Astrocyte of the spinal cord (primary cell): Measurements from ENCODE around the gene C10orf53.

ENCODE experiments used
- DNase-seq: peaks from one replicate; pipeline ENCODE4 v3.0.0; 2011; ENCODE audit warnings: low read depth, low spot score
- H3K4me3 ChIP-seq: 2 replicates; pipeline ENCODE4 v1.5.1; 2011; ENCODE audit warnings: low read depth, mild to moderate bottlenecking, low read length, moderate library complexity
- CTCF ChIP-seq: IDR thresholded peaks from 2 replicates; pipeline ENCODE4 v1.5.1; 2012; ENCODE audit warnings: low read depth, mild to moderate bottlenecking, low read length, inconsistent platforms
- in situ Hi-C: cut with HindIII; loops from 2 replicates; pipeline ENCODE4 v1.10.0; 2017; ENCODE audit warnings: low sequenced_read_pairs

Gene C10orf53

GRCh38 chr10:49688261-49688846 is 8.9 kb downstream of the C10orf53 start:
- DNase-seq = no peak
- in situ Hi-C loops = no loop called here

GRCh38 chr10:49688920-49689319 is 9.5 kb downstream of the C10orf53 start:
- H3K4me3 ChIP-seq = no peak overlapping the region
- in situ Hi-C loops = no loop called here
- TF ChIP-seq CTCF = no peak
- DNase-seq = no peak

More at GRCh38 chr10:49688261-49688846, 8.9 kb downstream of the C10orf53 start:
- H3K4me3 ChIP-seq = no peak overlapping the region
- no peak for TF ChIP-seq CTCF

GRCh38 chr10:49689882-49690510 is 10.5 kb downstream of the C10orf53 start:
- no peak for DNase-seq
- no peak overlapping the region for H3K4me3 ChIP-seq
- in situ Hi-C loops = no loop called here
- TF ChIP-seq CTCF = no peak

GRCh38 chr10:49690698-49691356 is 11.4 kb downstream of the C10orf53 start:
- H3K4me3 ChIP-seq = no peak overlapping the region
- no peak for DNase-seq
- no peak for TF ChIP-seq CTCF
- in situ Hi-C loops = no loop called here

- no peak overlapping the region for H3K4me3 ChIP-seq
- in situ Hi-C loops = no loop called here
- no peak for DNase-seq
Measured at GRCh38 chr10:49691588-49691987, 12.1 kb downstream of the C10orf53 start.

GRCh38 chr10:49694466-49694865 is 15.0 kb downstream of the C10orf53 start:
- DNase-seq = no peak
- in situ Hi-C loops = no loop called here
- no peak for TF ChIP-seq CTCF
- no peak overlapping the region for H3K4me3 ChIP-seq

More at GRCh38 chr10:49691588-49691987, 12.1 kb downstream of the C10orf53 start:
- TF ChIP-seq CTCF = no peak
